Esophagus squamous epithelium (tissue), 5 donors: ENCODE data around the gene FLYWCH1. TPM values are rescaled to one million over a fixed set of nuclear protein-coding genes. Genes with fewer than 3 reads are reported as not detected.

Experiments used
- DNase-seq: peaks from one replicate; lab custom pipeline; 2025; lab: John Stamatoyannopoulos, UW
- H3K27ac ChIP-seq, 4 donors: fragments of 200-600 bp; sonication (generic); one replicate each; pipeline ENCODE4 v1.5.1; 2016 to 2019; ENCODE audit warnings: mild to moderate bottlenecking in 1 of 4
- H3K27me3 ChIP-seq, 4 donors: fragments of 200-600 bp; sonication (generic); 1 replicate in 3 of 4; 2 replicates in 1 of 4; pipeline versions ENCODE4 v1.5.1 to v1.6.0; 2017 to 2021; ENCODE audit warnings: antibody characterized with exemption in 1 of 4
- H3K36me3 ChIP-seq, 3 donors: fragments of 200-600 bp; sonication (generic); one replicate each; pipeline ENCODE4 v1.5.1; 2016 to 2019
- H3K4me1 ChIP-seq, 3 donors: fragments of 200-600 bp; sonication (generic); one replicate each; pipeline ENCODE4 v1.5.1; 2017 to 2019
- H3K4me3 ChIP-seq, 4 donors: fragments of 200-600 bp; sonication (generic); 1 replicate in 3 of 4; 2 replicates in 1 of 4; pipeline ENCODE4 v1.5.1; 2016 to 2019; ENCODE audit warnings: mild to moderate bottlenecking in 2 of 4, moderate library complexity in 1 of 4
- H3K9me3 ChIP-seq, 3 donors: fragments of 200-600 bp; sonication (generic); one replicate each; pipeline ENCODE4 v1.5.1; 2016 to 2019
- POLR2A ChIP-seq, 4 donors: fragments of 450-650 bp; IDR thresholded peaks; one replicate each; pipeline ENCODE4 v1.6.1; 2017; ENCODE audit warnings: antibody characterized with exemption in 4 of 4, mild to moderate bottlenecking in 4 of 4, moderate library complexity in 3 of 4
- WGBS, 2 donors: methylation state at CpG; one replicate each; pipeline ENCODE4 v1.1.5; 2018; 5-methylcytosine and 5-hydroxymethylcytosine counted together
- intact Hi-C: fragments of 100-400 bp; cut with DNase I; formaldehyde crosslinking; loops from one replicate; pipeline ENCODE4 v1.15.0; 2022
- total RNA-seq, 4 donors: library from RNA; depleted of rRNA; stranded (reverse); fragments of >200 nt; gene quantifications; one replicate each; pipeline ENCODE4 v1.1.0, GENCODE V29; 2016
- TF ChIP-seq, protein P1 (sequence below), 6 experiments: fragments of 450-650 bp in 4 of 6; fragments of 200-600 bp in 2 of 6; sonication (generic) in 2 of 6; IDR thresholded peaks; one replicate each; pipeline ENCODE4 v1.5.1; 2016 to 2019; ENCODE audit warnings: antibody characterized with exemption in 6 of 6, mild to moderate bottlenecking in 4 of 6, moderate library complexity in 4 of 6
- donor health status: DM: yes; HTN: yes; CAD: no.

Gene FLYWCH1
- total RNA-seq, 4 donors from 2014 or later, result 25.4 to 52.1 (median 27.1) TPM

DNA sequence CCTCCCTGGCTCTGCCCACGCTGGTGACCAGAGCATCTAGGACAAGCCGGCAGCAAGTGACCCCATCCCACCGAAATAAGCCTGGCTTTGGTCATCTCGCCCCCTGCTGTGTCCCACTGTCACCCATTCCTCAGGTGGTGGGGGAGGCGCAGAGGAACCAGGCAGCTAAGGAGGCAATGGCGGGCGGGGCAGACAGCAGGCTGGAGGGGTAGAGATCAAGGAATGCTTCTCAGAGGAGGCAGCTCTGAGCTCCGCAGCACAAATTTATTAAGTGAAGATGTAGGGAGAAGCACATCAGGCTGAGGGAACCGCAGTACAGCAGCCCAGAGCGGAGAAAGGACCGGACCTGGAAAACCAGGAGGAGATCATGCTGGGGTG, 44.8 kb downstream of the FLYWCH1 start:
- 92 to 100% methylated on average over 2 to 3 of the region's 11 CpGs for WGBS, 2 donors
- no peaks in the 10 kb centered on the region for H3K36me3 ChIP-seq
- no peak for DNase-seq
- no peaks in the 10 kb centered on the region for H3K9me3 ChIP-seq
- intact Hi-C loops, result no loop called here
- peaks cover 0 to 39% (median 0%) of the 10 kb centered on the region in 3 donors for H3K4me1 ChIP-seq
- H3K27me3 ChIP-seq, result peaks cover 0 to 80% (median 6%) of the 10 kb centered on the region in 4 donors
- no peak overlapping the region for H3K27ac ChIP-seq
- H3K4me3 ChIP-seq, result no peak overlapping the region
- TF ChIP-seq, protein P1, sequence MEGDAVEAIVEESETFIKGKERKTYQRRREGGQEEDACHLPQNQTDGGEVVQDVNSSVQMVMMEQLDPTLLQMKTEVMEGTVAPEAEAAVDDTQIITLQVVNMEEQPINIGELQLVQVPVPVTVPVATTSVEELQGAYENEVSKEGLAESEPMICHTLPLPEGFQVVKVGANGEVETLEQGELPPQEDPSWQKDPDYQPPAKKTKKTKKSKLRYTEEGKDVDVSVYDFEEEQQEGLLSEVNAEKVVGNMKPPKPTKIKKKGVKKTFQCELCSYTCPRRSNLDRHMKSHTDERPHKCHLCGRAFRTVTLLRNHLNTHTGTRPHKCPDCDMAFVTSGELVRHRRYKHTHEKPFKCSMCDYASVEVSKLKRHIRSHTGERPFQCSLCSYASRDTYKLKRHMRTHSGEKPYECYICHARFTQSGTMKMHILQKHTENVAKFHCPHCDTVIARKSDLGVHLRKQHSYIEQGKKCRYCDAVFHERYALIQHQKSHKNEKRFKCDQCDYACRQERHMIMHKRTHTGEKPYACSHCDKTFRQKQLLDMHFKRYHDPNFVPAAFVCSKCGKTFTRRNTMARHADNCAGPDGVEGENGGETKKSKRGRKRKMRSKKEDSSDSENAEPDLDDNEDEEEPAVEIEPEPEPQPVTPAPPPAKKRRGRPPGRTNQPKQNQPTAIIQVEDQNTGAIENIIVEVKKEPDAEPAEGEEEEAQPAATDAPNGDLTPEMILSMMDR (IDR thresholded peaks at IDR 0.05), result no peak
- TF ChIP-seq POLR2A (IDR thresholded peaks at IDR 0.05), result no peak

DNA sequence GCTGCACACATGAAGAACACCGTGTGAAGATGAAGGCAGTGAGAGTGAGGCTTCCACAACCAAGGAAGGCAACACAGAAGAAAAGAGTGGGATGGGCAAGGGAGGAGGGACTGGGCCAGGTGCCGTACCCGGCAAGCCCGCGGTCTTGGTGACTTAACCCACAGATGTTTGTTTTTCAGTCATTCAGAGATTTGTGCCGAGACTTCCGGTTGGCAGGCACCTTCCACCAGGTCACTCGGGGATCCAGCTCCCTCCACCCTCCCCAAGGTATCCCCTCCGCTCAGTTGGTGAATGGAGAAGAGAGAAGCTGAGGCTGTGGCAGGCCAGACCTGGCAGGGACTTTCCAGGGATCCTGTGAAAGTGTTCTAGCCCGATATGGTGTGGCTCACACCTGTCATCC, 47.5 kb downstream of the FLYWCH1 start:
- H3K4me1 ChIP-seq, result peaks cover 17 to 54% (median 18%) of the 10 kb centered on the region in 3 donors
- H3K27me3 ChIP-seq, result peaks cover 12 to 99% (median 22%) of the 10 kb centered on the region in 4 donors
- no peaks in the 10 kb centered on the region for H3K9me3 ChIP-seq
- no peak overlapping the region for H3K4me3 ChIP-seq
- TF ChIP-seq, protein P1 (IDR thresholded peaks at IDR 0.05), result no peak
- TF ChIP-seq POLR2A (IDR thresholded peaks at IDR 0.05), result no peak
- H3K27ac ChIP-seq, result no peak overlapping the region
- H3K36me3 ChIP-seq, result no peaks in the 10 kb centered on the region
- DNase-seq, result no peak
- intact Hi-C loops, result no loop called here
- 9 to 32% methylated on average over 6 to 8 of the region's 10 CpGs for WGBS, 2 donors

DNA sequence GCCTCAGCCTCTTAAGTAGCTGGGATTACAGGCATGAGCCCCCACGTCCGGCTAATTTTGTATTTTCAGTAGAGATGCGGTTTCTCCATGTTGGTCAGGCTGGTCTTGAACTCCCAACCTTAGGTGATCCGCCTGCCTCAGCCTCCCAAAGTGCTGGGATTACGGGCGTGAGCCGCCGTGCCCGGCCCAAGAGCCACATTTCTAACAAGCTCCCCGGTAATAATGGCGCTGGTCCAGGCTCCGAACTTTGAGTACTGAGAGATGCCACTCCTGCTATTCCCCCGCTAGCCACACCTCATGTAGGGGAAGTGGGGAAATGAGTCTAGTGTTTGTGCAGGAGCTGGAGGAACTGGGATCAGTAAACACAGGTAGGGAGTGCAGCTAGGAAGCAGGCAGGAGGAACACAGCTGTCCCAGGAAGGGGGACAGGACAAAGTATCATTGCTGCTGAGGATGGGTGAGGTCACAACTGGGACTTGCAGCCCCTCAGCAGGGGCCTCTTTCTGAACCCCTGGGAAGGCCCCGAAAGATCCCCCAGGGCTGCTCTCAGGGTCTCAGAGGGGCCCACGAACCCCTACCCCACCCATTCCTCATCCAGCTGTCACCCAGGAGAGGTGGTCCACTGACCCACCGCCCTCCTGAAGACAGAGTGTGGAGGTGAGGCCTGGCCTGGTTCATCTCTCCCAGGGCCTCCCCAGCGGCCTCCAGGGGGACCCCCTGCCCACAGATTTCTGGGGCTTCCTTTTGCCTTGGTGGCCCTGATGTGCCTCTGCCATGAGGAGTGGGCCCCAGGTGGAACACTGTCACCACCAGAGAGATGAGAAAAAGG, 48.7 kb downstream of the FLYWCH1 start:
- Histone ChIP-seq H3K36me3 (no peaks in the 10 kb centered on the region), H3K9me3 (no peaks in the 10 kb centered on the region), H3K27me3 (peaks cover 18 to 99% (median 28%) of the 10 kb centered on the region in 4 donors), H3K27ac (no peak overlapping the region), H3K4me1 (peaks cover 29 to 59% (median 30%) of the 10 kb centered on the region in 3 donors), H3K4me3 (no peak overlapping the region)
- WGBS, 2 donors, result 54 to 86% methylated on average over 5 to 7 of the region's 17 CpGs
- TF ChIP-seq, protein P1 (IDR thresholded peaks at IDR 0.05), result no peak
- no peak for TF ChIP-seq POLR2A (IDR thresholded peaks at IDR 0.05)
- DNase-seq, result no peak
- intact Hi-C loops, result no loop called here

DNA sequence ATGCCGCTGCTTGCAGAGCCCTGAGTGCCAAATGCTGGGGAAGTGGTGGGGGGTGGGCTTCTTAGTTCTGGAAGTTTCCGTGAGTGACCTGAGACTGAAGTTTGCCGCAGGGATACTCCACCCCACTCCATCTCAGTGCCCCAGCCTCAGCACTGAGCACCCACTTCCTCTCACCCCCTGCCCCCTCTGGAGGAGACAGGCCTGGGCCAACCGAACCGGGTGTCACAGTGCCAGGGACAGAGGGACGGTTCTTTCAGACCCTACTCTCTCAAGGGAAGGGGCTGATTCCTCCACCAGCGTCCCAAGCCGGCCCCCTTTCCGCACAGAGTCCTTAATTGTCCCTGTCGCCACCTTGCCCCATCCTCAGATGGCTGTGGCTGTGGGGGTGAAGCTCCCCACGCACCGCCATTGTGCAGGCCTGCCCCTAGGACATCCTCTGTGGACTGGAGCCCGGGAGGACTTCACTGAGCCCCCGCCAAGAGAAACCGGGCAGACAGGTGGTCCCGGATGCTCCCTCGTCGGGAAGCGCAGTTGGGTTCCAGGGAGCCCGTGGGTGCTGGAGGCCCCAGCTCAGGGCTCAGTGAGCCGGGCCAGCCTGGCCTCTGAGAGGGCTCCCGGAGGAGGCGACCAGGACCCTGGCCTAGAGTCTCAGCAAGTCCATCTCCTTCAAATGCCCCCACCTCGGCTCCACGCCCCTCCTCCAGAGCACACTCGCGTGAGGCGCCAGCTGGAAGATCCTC, 50.8 kb downstream of the FLYWCH1 start:
- TF ChIP-seq POLR2A (IDR thresholded peaks at IDR 0.05), result no peak
- TF ChIP-seq, protein P1 (IDR thresholded peaks at IDR 0.05), result no peak
- H3K27ac ChIP-seq, result no peak overlapping the region
- H3K27me3 ChIP-seq, result peaks cover 18 to 99% (median 42%) of the 10 kb centered on the region in 4 donors
- H3K4me3 ChIP-seq, result peak overlapping the region in 1 of 4 donors; percentile 65
- intact Hi-C loops, result no loop called here
- 8 to 9% methylated on average over 4 to 8 of the region's 28 CpGs for WGBS, 2 donors
- no peak for DNase-seq
- peaks cover 31 to 70% (median 39%) of the 10 kb centered on the region in 3 donors for H3K4me1 ChIP-seq
- H3K9me3 ChIP-seq, result no peaks in the 10 kb centered on the region
- H3K36me3 ChIP-seq, result no peaks in the 10 kb centered on the region
